ENCODE data around the gene CHID1. TPM values are rescaled to one million over a fixed set of nuclear protein-coding genes. Genes with fewer than 3 reads are reported as not detected.

CHID1 gene
- total RNA-seq, 4 donors from 2014 or later = 47.9 to 83.4 (median 65.8) TPM

DNA sequence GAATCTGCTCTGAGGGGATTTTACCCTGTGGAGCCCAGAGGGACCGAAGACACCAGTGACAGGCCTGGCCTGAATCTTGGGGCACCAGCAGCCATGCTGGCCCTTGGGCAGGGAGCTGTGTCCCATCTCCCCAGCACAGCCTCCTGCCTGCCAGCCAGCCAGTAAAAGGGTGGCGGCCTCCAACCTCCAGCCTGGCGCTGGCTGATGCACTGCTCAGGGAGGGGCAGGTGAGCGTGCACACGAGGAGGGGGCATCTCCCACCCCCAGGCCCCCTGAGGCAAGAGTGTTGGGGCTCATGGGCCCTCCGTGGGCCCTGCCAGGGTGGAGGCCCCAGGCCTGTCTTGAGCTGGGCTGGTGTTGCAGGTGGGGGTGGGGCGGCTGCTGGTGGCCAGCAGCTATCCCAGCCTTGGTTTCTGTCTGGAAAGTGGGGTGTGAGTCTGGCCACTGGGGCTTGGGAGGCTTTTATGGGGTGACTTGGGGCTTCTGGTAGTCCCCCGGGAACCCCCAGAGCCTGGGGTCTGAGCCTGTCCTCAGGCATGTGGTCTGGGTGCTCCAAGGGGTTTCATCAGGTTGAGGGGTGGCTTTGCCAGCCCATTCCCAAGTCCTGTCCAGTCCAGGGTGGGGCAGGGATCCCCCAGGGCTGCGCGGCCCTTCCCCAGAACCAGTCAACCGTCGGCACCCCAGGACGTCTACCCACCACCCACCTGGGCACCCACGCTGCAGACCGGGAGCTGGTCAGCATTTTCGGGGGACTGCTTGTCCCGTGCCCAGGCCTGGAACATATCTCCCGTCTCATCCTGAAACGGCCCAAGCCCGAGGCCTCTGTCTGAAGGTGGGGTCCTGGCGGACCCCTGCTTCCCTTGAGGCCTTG is 50.1 kb downstream of the CHID1 start:
- WGBS, 2 donors = 86 to 89% methylated on average over 16 to 18 of the region's 21 CpGs
- no peak overlapping the region for H3K4me3 ChIP-seq
- DNase-seq (ENCODE audit: low spot score in 2 of 2) = no peak
- peak overlapping the region in 2 of 4 donors; percentile 53 to 60 for H3K27ac ChIP-seq
- H3K36me3 ChIP-seq = peaks cover 0 to 42% (median 0%) of the 10 kb centered on the region in 3 donors
- no peaks in the 10 kb centered on the region for H3K27me3 ChIP-seq
- H3K9me3 ChIP-seq = no peaks in the 10 kb centered on the region
- H3K4me1 ChIP-seq = peaks cover 0 to 78% (median 14%) of the 10 kb centered on the region in 4 donors
- TF ChIP-seq POLR2A (IDR thresholded peaks at IDR 0.05) (no peak), EP300 (IDR thresholded peaks at IDR 0.05) (no peak)
- TF ChIP-seq, protein P1, sequence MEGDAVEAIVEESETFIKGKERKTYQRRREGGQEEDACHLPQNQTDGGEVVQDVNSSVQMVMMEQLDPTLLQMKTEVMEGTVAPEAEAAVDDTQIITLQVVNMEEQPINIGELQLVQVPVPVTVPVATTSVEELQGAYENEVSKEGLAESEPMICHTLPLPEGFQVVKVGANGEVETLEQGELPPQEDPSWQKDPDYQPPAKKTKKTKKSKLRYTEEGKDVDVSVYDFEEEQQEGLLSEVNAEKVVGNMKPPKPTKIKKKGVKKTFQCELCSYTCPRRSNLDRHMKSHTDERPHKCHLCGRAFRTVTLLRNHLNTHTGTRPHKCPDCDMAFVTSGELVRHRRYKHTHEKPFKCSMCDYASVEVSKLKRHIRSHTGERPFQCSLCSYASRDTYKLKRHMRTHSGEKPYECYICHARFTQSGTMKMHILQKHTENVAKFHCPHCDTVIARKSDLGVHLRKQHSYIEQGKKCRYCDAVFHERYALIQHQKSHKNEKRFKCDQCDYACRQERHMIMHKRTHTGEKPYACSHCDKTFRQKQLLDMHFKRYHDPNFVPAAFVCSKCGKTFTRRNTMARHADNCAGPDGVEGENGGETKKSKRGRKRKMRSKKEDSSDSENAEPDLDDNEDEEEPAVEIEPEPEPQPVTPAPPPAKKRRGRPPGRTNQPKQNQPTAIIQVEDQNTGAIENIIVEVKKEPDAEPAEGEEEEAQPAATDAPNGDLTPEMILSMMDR (IDR thresholded peaks at IDR 0.05) = no peak

- H3K27me3 ChIP-seq = no peaks in the 10 kb centered on the region
- peaks cover 0 to 34% (median 0%) of the 10 kb centered on the region in 3 donors for H3K36me3 ChIP-seq
- peaks cover 0 to 87% (median 16%) of the 10 kb centered on the region in 4 donors for H3K4me1 ChIP-seq
- H3K4me3 ChIP-seq = peak overlapping the region in 2 of 4 donors; percentile 16 to 20
- no peaks in the 10 kb centered on the region for H3K9me3 ChIP-seq
- H3K27ac ChIP-seq = peak overlapping the region in 2 of 4 donors; percentile 53 to 60
- TF ChIP-seq POLR2A (IDR thresholded peaks at IDR 0.05) (no peak), EP300 (IDR thresholded peaks at IDR 0.05) (peak in 1 of 2 donors; percentile 24)
- TF ChIP-seq, protein P1 (IDR thresholded peaks at IDR 0.05) = no peak
- WGBS, 2 donors = 20 to 41% methylated on average over 22 to 23 of the region's 31 CpGs
- DNase-seq (ENCODE audit: low spot score in 2 of 2) = peak; percentile 61 to 62
These were observed 51.0 kb downstream of the CHID1 start for GRCh38 chr11:859394-860131.

DNA sequence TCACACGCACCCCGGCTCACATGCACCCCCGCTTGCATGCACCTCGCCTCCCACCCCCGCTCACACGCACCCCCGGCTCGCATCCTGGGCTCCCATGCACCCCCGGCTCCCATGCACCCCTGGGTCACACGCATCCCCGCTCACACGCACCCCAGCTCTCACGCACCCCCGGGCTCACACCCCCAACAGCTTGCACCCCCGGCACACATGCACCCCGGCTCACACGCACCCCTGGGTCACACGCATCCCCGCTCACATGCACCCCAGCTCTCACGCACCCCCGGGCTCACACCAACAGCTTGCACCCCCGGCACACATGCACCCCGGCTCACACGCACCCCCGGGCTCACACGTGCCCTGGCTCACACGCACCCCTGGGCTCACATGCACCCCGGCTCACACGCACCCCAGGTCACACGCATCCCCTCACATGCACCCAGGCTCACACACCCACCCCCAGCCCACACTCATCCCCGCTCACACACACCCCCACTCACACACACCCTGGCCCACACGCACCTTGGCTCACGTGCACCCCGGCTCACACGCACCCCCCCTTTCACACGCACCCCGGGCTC is 51.8 kb downstream of the CHID1 start:
- WGBS, 2 donors = 82 to 87% methylated on average over 36 to 37 of the region's 37 CpGs
- Histone ChIP-seq H3K4me1 (peaks cover 0 to 94% (median 20%) of the 10 kb centered on the region in 4 donors), H3K4me3 (no peak overlapping the region), H3K27ac (no peak overlapping the region), H3K36me3 (peaks cover 0 to 33% (median 0%) of the 10 kb centered on the region in 3 donors), H3K9me3 (no peaks in the 10 kb centered on the region), H3K27me3 (no peaks in the 10 kb centered on the region)
- no peak for DNase-seq (ENCODE audit: low spot score in 2 of 2)
- TF ChIP-seq POLR2A (IDR thresholded peaks at IDR 0.05) (no peak), EP300 (IDR thresholded peaks at IDR 0.05) (no peak)
- TF ChIP-seq, protein P1 (IDR thresholded peaks at IDR 0.05) = no peak

GRCh38 chr11:858053-858761 is 52.4 kb downstream of the CHID1 start:
- no peak overlapping the region for H3K27ac ChIP-seq
- no peak for TF ChIP-seq POLR2A (IDR thresholded peaks at IDR 0.05)
- TF ChIP-seq, protein P1 (IDR thresholded peaks at IDR 0.05) = no peak
- TF ChIP-seq EP300 (IDR thresholded peaks at IDR 0.05) = no peak
- DNase-seq (ENCODE audit: low spot score in 2 of 2) = no peak
- H3K36me3 ChIP-seq = peaks cover 0 to 27% (median 0%) of the 10 kb centered on the region in 3 donors
- peaks cover 0 to 96% (median 20%) of the 10 kb centered on the region in 4 donors for H3K4me1 ChIP-seq
- no peak overlapping the region for H3K4me3 ChIP-seq
- WGBS, 2 donors = 83 to 85% methylated on average over 24 to 27 of the region's 27 CpGs
- no peaks in the 10 kb centered on the region for H3K27me3 ChIP-seq
- H3K9me3 ChIP-seq = no peaks in the 10 kb centered on the region

Measured in tibial nerve (tissue), 4 donors.